HG03439 (cell line): ENCODE data around the gene BRSK2.
"Not testable (repeated sequence)": the region's sequence is repeated elsewhere in the genome, so short reads cannot be mapped to it uniquely, and the experiment has no call there.

Source experiments
- ATAC-seq: cut with Tn5 transposase; IDR thresholded peaks from one replicate; pipeline ENCODE4 v1.9.1; 2021; ENCODE audit warnings: mild to moderate bottlenecking, moderate library complexity; ENCODE audit not compliant: unreplicated experiment

The BRSK2 gene

GRCh38 chr11:1433568-1433967, 43.8 kb downstream of the BRSK2 start:
- no peak for ATAC-seq

GRCh38 chr11:1433977-1434640, 44.4 kb downstream of the BRSK2 start:
- ATAC-seq, result no peak

- ATAC-seq, result not testable (repeated sequence)
Measured at GRCh38 chr11:1435479-1435819, 45.7 kb downstream of the BRSK2 start.

- no peak for ATAC-seq
Measured at GRCh38 chr11:1435820-1436467, 46.2 kb downstream of the BRSK2 start.

GRCh38 chr11:1436468-1437039, 46.8 kb downstream of the BRSK2 start:
- no peak for ATAC-seq

- no peak for ATAC-seq
Measured at GRCh38 chr11:1437500-1437899, 47.8 kb downstream of the BRSK2 start.

GRCh38 chr11:1438261-1438966, 48.7 kb downstream of the BRSK2 start:
- no peak for ATAC-seq

- no peak for ATAC-seq
Measured at GRCh38 chr11:1438967-1439330, 49.2 kb downstream of the BRSK2 start.

GRCh38 chr11:1439341-1439740, 49.6 kb downstream of the BRSK2 start:
- no peak for ATAC-seq

- ATAC-seq, result no peak
Measured at GRCh38 chr11:1440066-1440465, 50.3 kb downstream of the BRSK2 start.

GRCh38 chr11:1440496-1440895, 50.8 kb downstream of the BRSK2 start:
- ATAC-seq, result no peak

GRCh38 chr11:1442163-1442562, 52.4 kb downstream of the BRSK2 start:
- ATAC-seq, result no peak

GRCh38 chr11:1442807-1443366, 53.2 kb downstream of the BRSK2 start:
- no peak for ATAC-seq

GRCh38 chr11:1443737-1444136, 54.0 kb downstream of the BRSK2 start:
- ATAC-seq, result no peak

- ATAC-seq, result no peak
Measured at GRCh38 chr11:1444321-1444720, 54.6 kb downstream of the BRSK2 start.

GRCh38 chr11:1444823-1445422, 55.2 kb downstream of the BRSK2 start:
- no peak for ATAC-seq

- no peak for ATAC-seq
Measured at GRCh38 chr11:1445741-1446445, 56.2 kb downstream of the BRSK2 start.

- no peak for ATAC-seq
Measured at GRCh38 chr11:1446623-1447022, 56.9 kb downstream of the BRSK2 start.

- no peak for ATAC-seq
Measured at GRCh38 chr11:1447845-1448825, 58.4 kb downstream of the BRSK2 start.
